WTC11 (cell line): ENCODE data around the gene FOCAD. TPM values are rescaled to one million over a fixed set of nuclear protein-coding genes. Genes with fewer than 3 reads are reported as not detected.

Experiments used
- ATAC-seq: fragments of 200-7000 bp; cut with Tn5 transposase; 2 replicates; pipeline ENCODE4 v1.10.0; 2021; ENCODE audit warnings: mild to moderate bottlenecking, moderate library complexity
- CTCF ChIA-PET: fragments of 300-600 bp; sonication (Branson Sonifier 250); formaldehyde crosslinking; loops from one replicate; lab custom pipeline; 2021; ENCODE audit warnings: antibody characterized with exemption; lab: Charles Lee
- POLR2A ChIA-PET: fragments of 350-600 bp; sonication (Branson Sonifier 250); formaldehyde crosslinking; loops from one replicate; lab custom pipeline; 2021; ENCODE audit warnings: antibody characterized with exemption; lab: Charles Lee
- DNase-seq: peaks from one replicate; pipeline ENCODE4 v3.0.0; 2021; ENCODE audit warnings: low spot score
- H3K27ac Mint-ChIP-seq: 2 replicates; pipeline ENCODE4 v1.8.0; 2021; ENCODE audit warnings: mixed read lengths
- H3K27me3 Mint-ChIP-seq: 2 replicates; pipeline ENCODE4 v1.8.0; 2021; ENCODE audit warnings: low read depth, mild to moderate bottlenecking, moderate library complexity, mixed read lengths
- H3K36me3 Mint-ChIP-seq: 2 replicates; pipeline ENCODE4 v1.8.0; 2021; ENCODE audit warnings: mixed read lengths
- H3K4me1 Mint-ChIP-seq: 2 replicates; pipeline ENCODE4 v1.8.0; 2022; ENCODE audit warnings: mixed read lengths
- H3K4me3 Mint-ChIP-seq: 2 replicates; pipeline ENCODE4 v1.8.0; 2021; ENCODE audit warnings: mild to moderate bottlenecking, moderate library complexity, mixed read lengths
- H3K9me3 Mint-ChIP-seq: 2 replicates; pipeline ENCODE4 v1.8.0; 2021; ENCODE audit warnings: mixed read lengths
- CREB1 ChIP-seq: sonication (generic); formaldehyde crosslinking; IDR thresholded peaks from 2 replicates; pipeline ENCODE4 v1.8.0; 2023; ENCODE audit warnings: mild to moderate bottlenecking, missing genetic modification reagents
- CREM ChIP-seq: sonication (generic); formaldehyde crosslinking; IDR thresholded peaks from 2 replicates; pipeline ENCODE4 v1.8.1; 2022; ENCODE audit warnings: mild to moderate bottlenecking, missing genetic modification reagents, moderate library complexity
- EMX1 ChIP-seq: fragments of 250-450 bp; sonication (Bioruptor Pico); IDR thresholded peaks from 2 replicates; pipeline ENCODE4 v1.8.0; 2021; ENCODE audit warnings: mild to moderate bottlenecking
- ESRRA ChIP-seq: sonication (generic); formaldehyde crosslinking; IDR thresholded peaks from 2 replicates; pipeline ENCODE4 v1.8.1; 2022; ENCODE audit warnings: mild to moderate bottlenecking, missing genetic modification reagents, borderline replicate concordance
- GABPB1 ChIP-seq: sonication (generic); formaldehyde crosslinking; IDR thresholded peaks from 2 replicates; pipeline ENCODE4 v1.8.1; 2023; ENCODE audit warnings: mild to moderate bottlenecking, missing genetic modification reagents
- GTF2I ChIP-seq: fragments of 250-450 bp; sonication (Bioruptor Pico); conservative IDR thresholded peaks from 2 replicates; pipeline ENCODE4 v1.4.0; 2021; ENCODE audit warnings: mild to moderate bottlenecking
- JAZF1 ChIP-seq: fragments of 250-450 bp; sonication (Bioruptor Pico); IDR thresholded peaks from 2 replicates; pipeline ENCODE4 v1.9.0; 2021; ENCODE audit warnings: moderate library complexity, mild to moderate bottlenecking, inconsistent platforms
- KAT7 ChIP-seq: sonication (generic); formaldehyde crosslinking; IDR thresholded peaks from 2 replicates; pipeline ENCODE4 v1.8.1; 2023; ENCODE audit warnings: missing genetic modification reagents, mild to moderate bottlenecking, borderline replicate concordance
- MYBL2 ChIP-seq: sonication (generic); formaldehyde crosslinking; IDR thresholded peaks from 2 replicates; pipeline ENCODE4 v1.8.1; 2023; ENCODE audit warnings: mild to moderate bottlenecking, moderate library complexity, missing genetic modification reagents
- NR1H2 ChIP-seq: sonication (generic); formaldehyde crosslinking; IDR thresholded peaks from 2 replicates; pipeline ENCODE4 v1.9.0; 2021; ENCODE audit warnings: mild to moderate bottlenecking, moderate library complexity, missing genetic modification reagents
- TCF7 ChIP-seq: sonication (generic); formaldehyde crosslinking; IDR thresholded peaks from 2 replicates; pipeline ENCODE4 v1.8.0; 2022; ENCODE audit warnings: mild to moderate bottlenecking, low read depth, missing genetic modification reagents, moderate library complexity
- TEAD4 ChIP-seq: sonication (generic); formaldehyde crosslinking; IDR thresholded peaks from 2 replicates; pipeline ENCODE4 v1.8.0; 2022; ENCODE audit warnings: mild to moderate bottlenecking, missing genetic modification reagents
- TP53 ChIP-seq: sonication (generic); formaldehyde crosslinking; IDR thresholded peaks from 2 replicates; pipeline ENCODE4 v1.8.1; 2023; ENCODE audit warnings: mild to moderate bottlenecking, missing genetic modification reagents
- ZBTB21 ChIP-seq: sonication (generic); formaldehyde crosslinking; IDR thresholded peaks from 2 replicates; pipeline ENCODE4 v1.8.1; 2023; ENCODE audit warnings: mild to moderate bottlenecking, missing genetic modification reagents, borderline replicate concordance
- ZNF232 ChIP-seq: sonication (generic); formaldehyde crosslinking; IDR thresholded peaks from 2 replicates; pipeline ENCODE4 v1.8.0; 2022; ENCODE audit warnings: mild to moderate bottlenecking, missing genetic modification reagents
- ZNF263 ChIP-seq: sonication (generic); formaldehyde crosslinking; IDR thresholded peaks from 2 replicates; pipeline ENCODE4 v1.8.1; 2022; ENCODE audit warnings: low read depth, mild to moderate bottlenecking, moderate library complexity, missing genetic modification reagents
- ZNF423 ChIP-seq: fragments of 250-450 bp; sonication (Bioruptor Pico); IDR thresholded peaks from 2 replicates; pipeline ENCODE4 v2.1.2; 2022; ENCODE audit warnings: mild to moderate bottlenecking, moderate library complexity
- total RNA-seq: library from RNA; stranded (reverse); gene quantifications from 3 replicates; pipeline ENCODE4 v1.2.3, GENCODE V29; 2021
- TF ChIP-seq, protein P1 (sequence below): fragments of 250-450 bp; sonication (Bioruptor Pico); IDR thresholded peaks from 2 replicates; pipeline ENCODE4 v1.8.0; 2021; ENCODE audit warnings: mild to moderate bottlenecking
- TF ChIP-seq, protein P2 (sequence below): sonication (generic); formaldehyde crosslinking; IDR thresholded peaks from 2 replicates; pipeline ENCODE4 v1.8.0; 2022; ENCODE audit warnings: missing genetic modification reagents
- TF ChIP-seq, protein P3 (sequence below): sonication (generic); formaldehyde crosslinking; IDR thresholded peaks from 2 replicates; pipeline ENCODE4 v1.8.0; 2023; ENCODE audit warnings: missing genetic modification reagents
- TF ChIP-seq, protein P4 (sequence below): sonication (generic); formaldehyde crosslinking; IDR thresholded peaks from 2 replicates; pipeline ENCODE4 v1.8.0; 2022; ENCODE audit warnings: mild to moderate bottlenecking, missing genetic modification reagents

Gene FOCAD
- total RNA-seq, 1 experiment from 2014 or later, result 34.3 TPM

DNA sequence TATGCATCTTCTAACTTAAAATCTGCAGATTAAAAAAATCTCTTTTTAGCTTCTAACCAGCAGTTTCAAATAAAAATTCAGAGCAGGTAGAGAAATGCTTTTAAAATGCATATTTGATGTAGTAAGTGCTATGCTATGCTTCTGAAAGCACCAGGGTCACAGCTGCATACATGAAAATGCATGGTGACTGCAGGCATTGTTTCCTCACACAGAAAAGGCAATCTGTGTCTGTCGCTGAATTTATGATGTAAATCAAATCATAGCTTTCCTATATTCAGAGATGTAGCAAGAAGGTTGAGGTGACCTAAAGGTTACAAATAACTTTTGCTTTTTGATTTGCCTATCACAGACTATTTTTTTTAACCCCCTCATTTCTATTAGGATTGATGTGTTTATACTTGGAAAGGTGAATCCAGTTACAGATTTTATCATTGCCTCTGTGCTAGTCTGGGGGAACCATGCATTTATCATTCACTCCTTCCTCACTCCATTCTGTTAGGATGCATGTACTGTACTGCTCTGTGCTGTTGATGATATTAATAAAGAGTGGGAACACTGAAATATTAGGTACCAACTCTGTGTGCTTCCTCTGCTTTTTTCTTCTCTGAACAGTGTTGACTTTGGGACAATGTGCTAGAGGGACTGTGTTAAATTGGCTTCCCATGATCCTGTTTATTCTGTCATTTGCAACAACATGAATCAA lies 65.6 kb downstream of the FOCAD start:
- TF ChIP-seq TEAD4 (no peak), ESRRA (CRISPR knock-in tag) (no peak), MYBL2 (CRISPR knock-in tag) (no peak), GABPB1 (CRISPR knock-in tag) (no peak)
- TF ChIP-seq, all 79 proteins: peak for 0
- 0 out of 2 replicates have a peak overlapping the region, but pooled peaks have one; percentile 62 for H3K27ac Mint-ChIP-seq
- POLR2A ChIA-PET, result no interaction called here
- H3K4me3 Mint-ChIP-seq, result no peak overlapping the region
- no peaks in the 10 kb centered on the region for H3K9me3 Mint-ChIP-seq
- H3K4me1 Mint-ChIP-seq, result peaks cover 6% of the 10 kb centered on the region
- ATAC-seq, result no peak
- H3K36me3 Mint-ChIP-seq, result peaks cover 3% of the 10 kb centered on the region
- CTCF ChIA-PET, result no interaction called here
- DNase-seq, result no peak
- H3K27me3 Mint-ChIP-seq, result no peaks in the 10 kb centered on the region

DNA sequence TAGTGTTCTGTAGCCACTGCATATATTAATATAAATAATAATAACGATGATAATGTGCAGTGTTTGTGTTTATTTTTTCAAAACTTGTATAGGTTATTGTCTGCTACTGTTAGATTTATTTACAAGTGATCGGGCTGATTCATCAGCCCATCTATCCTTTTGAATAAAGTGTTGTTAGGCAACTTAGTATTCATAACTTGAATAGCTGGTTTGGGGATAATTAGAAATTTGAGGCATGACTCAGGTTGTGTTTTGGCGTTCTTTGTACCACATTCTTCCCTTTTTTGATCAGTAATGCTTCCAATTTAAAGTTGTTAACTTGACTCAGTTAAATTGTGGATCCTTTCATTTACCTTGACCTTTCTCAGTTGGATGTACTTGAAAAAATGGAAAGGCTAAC lies 69.7 kb downstream of the FOCAD start:
- ATAC-seq, result no peak
- H3K27ac Mint-ChIP-seq, result no peak overlapping the region
- DNase-seq, result no peak
- peaks cover 15% of the 10 kb centered on the region for H3K36me3 Mint-ChIP-seq
- peaks cover 6% of the 10 kb centered on the region for H3K4me1 Mint-ChIP-seq
- H3K9me3 Mint-ChIP-seq, result peaks cover 6% of the 10 kb centered on the region
- ChIA-PET CTCF (no interaction called here), POLR2A (no interaction called here)
- no peak for TF ChIP-seq NR1H2 (CRISPR knock-in tag)
- TF ChIP-seq, protein P1, sequence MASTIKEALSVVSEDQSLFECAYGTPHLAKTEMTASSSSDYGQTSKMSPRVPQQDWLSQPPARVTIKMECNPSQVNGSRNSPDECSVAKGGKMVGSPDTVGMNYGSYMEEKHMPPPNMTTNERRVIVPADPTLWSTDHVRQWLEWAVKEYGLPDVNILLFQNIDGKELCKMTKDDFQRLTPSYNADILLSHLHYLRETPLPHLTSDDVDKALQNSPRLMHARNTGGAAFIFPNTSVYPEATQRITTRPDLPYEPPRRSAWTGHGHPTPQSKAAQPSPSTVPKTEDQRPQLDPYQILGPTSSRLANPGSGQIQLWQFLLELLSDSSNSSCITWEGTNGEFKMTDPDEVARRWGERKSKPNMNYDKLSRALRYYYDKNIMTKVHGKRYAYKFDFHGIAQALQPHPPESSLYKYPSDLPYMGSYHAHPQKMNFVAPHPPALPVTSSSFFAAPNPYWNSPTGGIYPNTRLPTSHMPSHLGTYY (CRISPR knock-in tag), result no peak
- no peak for TF ChIP-seq ZBTB21 (CRISPR knock-in tag)
- no peak for TF ChIP-seq ZNF232 (CRISPR knock-in tag)
- TF ChIP-seq ZNF423 (CRISPR knock-in tag), result no peak
- no peak for TF ChIP-seq GABPB1 (CRISPR knock-in tag)
- TF ChIP-seq TEAD4, result no peak
- no peak for TF ChIP-seq CREB1 (CRISPR knock-in tag)
- no peak for TF ChIP-seq ZNF263
- TF ChIP-seq TCF7, result no peak
- no peaks in the 10 kb centered on the region for H3K27me3 Mint-ChIP-seq
- no peak overlapping the region for H3K4me3 Mint-ChIP-seq

DNA sequence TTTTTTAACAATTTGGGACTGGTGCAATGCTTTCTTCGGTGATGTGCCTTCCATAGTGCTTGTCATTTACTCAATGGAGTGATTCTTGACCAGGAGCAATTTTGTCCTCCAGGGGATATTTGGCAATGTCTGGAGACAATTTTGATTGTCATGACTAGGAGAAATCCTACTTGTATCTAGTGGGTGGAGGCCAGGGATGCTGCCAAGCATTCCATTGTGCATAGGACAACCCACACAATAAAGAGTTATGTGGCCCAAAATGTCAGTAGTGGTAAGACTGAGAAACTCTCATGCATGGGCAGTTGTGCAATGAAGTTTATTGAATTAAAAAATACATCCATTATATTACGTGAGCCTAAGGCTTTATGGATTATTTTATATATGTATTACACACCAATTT lies 70.5 kb downstream of the FOCAD start:
- no peak overlapping the region for H3K4me3 Mint-ChIP-seq
- H3K9me3 Mint-ChIP-seq, result peaks cover 6% of the 10 kb centered on the region
- no peak for DNase-seq
- H3K36me3 Mint-ChIP-seq, result peaks cover 15% of the 10 kb centered on the region
- no peaks in the 10 kb centered on the region for H3K27me3 Mint-ChIP-seq
- no peak for ATAC-seq
- no peaks in the 10 kb centered on the region; the same call in 1 of the 2 replicates for H3K4me1 Mint-ChIP-seq
- no peak overlapping the region for H3K27ac Mint-ChIP-seq
- POLR2A ChIA-PET, result no interaction called here
- CTCF ChIA-PET, result no interaction called here
- TF ChIP-seq ZBTB21 (CRISPR knock-in tag), result no peak
- TF ChIP-seq GABPB1 (CRISPR knock-in tag), result no peak
- TF ChIP-seq, protein P2, sequence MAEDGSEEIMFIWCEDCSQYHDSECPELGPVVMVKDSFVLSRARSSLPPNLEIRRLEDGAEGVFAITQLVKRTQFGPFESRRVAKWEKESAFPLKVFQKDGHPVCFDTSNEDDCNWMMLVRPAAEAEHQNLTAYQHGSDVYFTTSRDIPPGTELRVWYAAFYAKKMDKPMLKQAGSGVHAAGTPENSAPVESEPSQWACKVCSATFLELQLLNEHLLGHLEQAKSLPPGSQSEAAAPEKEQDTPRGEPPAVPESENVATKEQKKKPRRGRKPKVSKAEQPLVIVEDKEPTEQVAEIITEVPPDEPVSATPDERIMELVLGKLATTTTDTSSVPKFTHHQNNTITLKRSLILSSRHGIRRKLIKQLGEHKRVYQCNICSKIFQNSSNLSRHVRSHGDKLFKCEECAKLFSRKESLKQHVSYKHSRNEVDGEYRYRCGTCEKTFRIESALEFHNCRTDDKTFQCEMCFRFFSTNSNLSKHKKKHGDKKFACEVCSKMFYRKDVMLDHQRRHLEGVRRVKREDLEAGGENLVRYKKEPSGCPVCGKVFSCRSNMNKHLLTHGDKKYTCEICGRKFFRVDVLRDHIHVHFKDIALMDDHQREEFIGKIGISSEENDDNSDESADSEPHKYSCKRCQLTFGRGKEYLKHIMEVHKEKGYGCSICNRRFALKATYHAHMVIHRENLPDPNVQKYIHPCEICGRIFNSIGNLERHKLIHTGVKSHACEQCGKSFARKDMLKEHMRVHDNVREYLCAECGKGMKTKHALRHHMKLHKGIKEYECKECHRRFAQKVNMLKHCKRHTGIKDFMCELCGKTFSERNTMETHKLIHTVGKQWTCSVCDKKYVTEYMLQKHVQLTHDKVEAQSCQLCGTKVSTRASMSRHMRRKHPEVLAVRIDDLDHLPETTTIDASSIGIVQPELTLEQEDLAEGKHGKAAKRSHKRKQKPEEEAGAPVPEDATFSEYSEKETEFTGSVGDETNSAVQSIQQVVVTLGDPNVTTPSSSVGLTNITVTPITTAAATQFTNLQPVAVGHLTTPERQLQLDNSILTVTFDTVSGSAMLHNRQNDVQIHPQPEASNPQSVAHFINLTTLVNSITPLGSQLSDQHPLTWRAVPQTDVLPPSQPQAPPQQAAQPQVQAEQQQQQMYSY (CRISPR knock-in tag), result no peak
- TF ChIP-seq, protein P1 (CRISPR knock-in tag), result no peak
- TF ChIP-seq TP53 (CRISPR knock-in tag), result no peak
- TF ChIP-seq, protein P3, sequence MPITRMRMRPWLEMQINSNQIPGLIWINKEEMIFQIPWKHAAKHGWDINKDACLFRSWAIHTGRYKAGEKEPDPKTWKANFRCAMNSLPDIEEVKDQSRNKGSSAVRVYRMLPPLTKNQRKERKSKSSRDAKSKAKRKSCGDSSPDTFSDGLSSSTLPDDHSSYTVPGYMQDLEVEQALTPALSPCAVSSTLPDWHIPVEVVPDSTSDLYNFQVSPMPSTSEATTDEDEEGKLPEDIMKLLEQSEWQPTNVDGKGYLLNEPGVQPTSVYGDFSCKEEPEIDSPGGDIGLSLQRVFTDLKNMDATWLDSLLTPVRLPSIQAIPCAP, result no peak
- TF ChIP-seq GTF2I (CRISPR knock-in tag), result no peak
- TF ChIP-seq ZNF232 (CRISPR knock-in tag), result no peak
- no peak for TF ChIP-seq JAZF1
- no peak for TF ChIP-seq CREM (CRISPR knock-in tag)
- TF ChIP-seq, protein P4, sequence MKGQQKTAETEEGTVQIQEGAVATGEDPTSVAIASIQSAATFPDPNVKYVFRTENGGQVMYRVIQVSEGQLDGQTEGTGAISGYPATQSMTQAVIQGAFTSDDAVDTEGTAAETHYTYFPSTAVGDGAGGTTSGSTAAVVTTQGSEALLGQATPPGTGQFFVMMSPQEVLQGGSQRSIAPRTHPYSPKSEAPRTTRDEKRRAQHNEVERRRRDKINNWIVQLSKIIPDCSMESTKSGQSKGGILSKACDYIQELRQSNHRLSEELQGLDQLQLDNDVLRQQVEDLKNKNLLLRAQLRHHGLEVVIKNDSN (CRISPR knock-in tag), result no peak
- no peak for TF ChIP-seq EMX1 (CRISPR knock-in tag)
- no peak for TF ChIP-seq KAT7
